H1 (cell line): ENCODE data around the gene ALX1. TPM values are rescaled to one million over a fixed set of nuclear protein-coding genes. Genes with fewer than 3 reads are reported as not detected.

ENCODE experiments used
- CTCF ChIA-PET: fragments of 300-600 bp; sonication (Branson Sonifier 250); formaldehyde crosslinking; loops from one replicate; lab custom pipeline; 2021; ENCODE audit not compliant: partially characterized antibody; lab: Charles Lee
- POLR2A ChIA-PET: fragments of 300-600 bp; sonication (Branson Sonifier 250); formaldehyde crosslinking; loops from one replicate; lab custom pipeline; 2021; ENCODE audit warnings: inconsistent platforms; ENCODE audit not compliant: partially characterized antibody; lab: Charles Lee
- DNase-seq, 2 experiments: peaks; one replicate each; pipeline versions ENCODE4 v3.0.0 to v3.0.0-alpha.2; 2010 to 2022; ENCODE audit warnings: low spot score in 2 of 2, low read depth in 1 of 2, mixed read lengths in 1 of 2
- FAIRE-seq: peaks from 2 replicates; lab custom pipeline; 2011; peaks lifted over from hg19 to GRCh38; lab: Jason Lieb, UNC
- H2AFZ ChIP-seq: 2 replicates; pipeline ENCODE4 v1.8.1; 2012; ENCODE audit warnings: low read length, inconsistent platforms
- H2AK5ac ChIP-seq: 2 replicates; pipeline ENCODE4 v1.6.1; 2013; ENCODE audit warnings: low read depth, low read length
- H2BK120ac ChIP-seq: replicated peaks from 2 replicates; pipeline ENCODE3; 2013; ENCODE audit warnings: low read depth, low read length, inconsistent platforms
- H2BK12ac ChIP-seq: 2 replicates; pipeline ENCODE4 v1.6.1; 2013; ENCODE audit warnings: low read depth, low read length
- H2BK15ac ChIP-seq: 2 replicates; pipeline ENCODE4 v1.6.1; 2013; ENCODE audit warnings: low read length
- H2BK20ac ChIP-seq: 2 replicates; pipeline ENCODE4 v1.6.1; 2013; ENCODE audit warnings: low read length
- H2BK5ac ChIP-seq: 2 replicates; pipeline ENCODE4 v1.6.1; 2013; ENCODE audit warnings: low read depth, low read length
- H3K14ac ChIP-seq: 2 replicates; pipeline ENCODE4 v1.6.1; 2013; ENCODE audit warnings: inconsistent platforms; ENCODE audit not compliant: insufficient read length
- H3K18ac ChIP-seq: 2 replicates; pipeline ENCODE4 v1.6.1; 2013; ENCODE audit warnings: low read length; ENCODE audit errors: extremely low read depth
- H3K23ac ChIP-seq: 2 replicates; pipeline ENCODE4 v1.6.1; 2013; ENCODE audit warnings: inconsistent platforms; ENCODE audit not compliant: insufficient read length
- H3K23me2 ChIP-seq: 2 replicates; pipeline ENCODE4 v1.6.1; 2013; ENCODE audit warnings: low read depth, low read length
- H3K27ac ChIP-seq: 2 replicates; pipeline ENCODE4 v1.6.1; 2011; ENCODE audit warnings: low read depth, low read length, inconsistent platforms
- H3K27me3 ChIP-seq, 4 experiments: replicated peaks in 1 of 4; 1 replicate in 1 of 4; 2 replicates in 3 of 4; pipeline versions ENCODE4 v1.6.1 to v1.8.1; 2011 to 2013; ENCODE audit warnings: low read length in 3 of 4, mild to moderate bottlenecking in 3 of 4, inconsistent platforms in 2 of 4, mixed read lengths in 2 of 4, moderate library complexity in 1 of 4; ENCODE audit not compliant: control insufficient read depth in 3 of 4, insufficient read depth in 3 of 4; ENCODE audit errors: extremely low read depth in 1 of 4
- H3K36me3 ChIP-seq, 4 experiments: 2 replicates each; pipeline versions ENCODE4 v1.6.1 to v1.8.1; 2011 to 2013; ENCODE audit warnings: mild to moderate bottlenecking in 4 of 4, low read length in 3 of 4, moderate library complexity in 2 of 4, control low read depth in 1 of 4, inconsistent platforms in 1 of 4; ENCODE audit not compliant: insufficient read depth in 4 of 4, control insufficient read depth in 2 of 4
- H3K4ac ChIP-seq: replicated peaks from 2 replicates; pipeline ENCODE3; 2013; ENCODE audit warnings: low read length, low read depth, mixed read lengths, inconsistent platforms; ENCODE audit not compliant: insufficient read length
- H3K4me1 ChIP-seq, 4 experiments: replicated peaks in 1 of 4; 1 replicate in 1 of 4; 2 replicates in 3 of 4; pipeline versions ENCODE4 v1.6.1 to v1.8.1; 2011 to 2013; ENCODE audit warnings: low read length in 3 of 4, inconsistent platforms in 2 of 4, mixed read lengths in 1 of 4; ENCODE audit not compliant: insufficient read depth in 4 of 4, control insufficient read depth in 3 of 4
- H3K4me2 ChIP-seq, 2 experiments: 2 replicates each; pipeline versions ENCODE4 v1.6.1 to v1.8.1; 2011 to 2013; ENCODE audit warnings: low read depth in 2 of 2, low read length in 2 of 2, control low read depth in 1 of 2, inconsistent platforms in 1 of 2, mild to moderate bottlenecking in 1 of 2; ENCODE audit not compliant: insufficient read depth in 1 of 2
- H3K4me3 ChIP-seq, 4 experiments: fragments of 200-600, 300-600 bp in 1 of 4; sonication (generic), shearing (Covaris generic), sonication (Bioruptor Twin) in 1 of 4; 2 replicates each; pipeline versions ENCODE4 v1.5.1 to v1.8.1; 2011 to 2016; ENCODE audit warnings: low read length in 4 of 4, low read depth in 3 of 4, control low read depth in 2 of 4, inconsistent platforms in 2 of 4, mild to moderate bottlenecking in 2 of 4, mixed read lengths in 1 of 4, moderate library complexity in 1 of 4; ENCODE audit not compliant: insufficient read depth in 2 of 4; ENCODE audit errors: extremely low read depth in 1 of 4
- H3K56ac ChIP-seq: replicated peaks from 2 replicates; pipeline ENCODE3; 2013; ENCODE audit warnings: low read depth, mild to moderate bottlenecking, mixed read lengths, low read length, inconsistent platforms; ENCODE audit not compliant: insufficient read length
- H3K79me1 ChIP-seq: 2 replicates; pipeline ENCODE4 v1.6.1; 2013; ENCODE audit warnings: low read depth, low read length, control low read depth
- H3K79me2 ChIP-seq, 2 experiments: 2 replicates each; pipeline versions ENCODE4 v1.6.1 to v1.8.1; 2012 to 2013; ENCODE audit warnings: low read length in 2 of 2, mild to moderate bottlenecking in 2 of 2, inconsistent platforms in 1 of 2; ENCODE audit not compliant: insufficient read depth in 2 of 2, control insufficient read depth in 1 of 2
- H3K9ac ChIP-seq, 4 experiments: replicated peaks in 1 of 4; 1 replicate in 1 of 4; 2 replicates in 3 of 4; pipeline versions ENCODE4 v1.6.1 to v1.8.1; 2011 to 2013; ENCODE audit warnings: low read depth in 3 of 4, low read length in 3 of 4, control low read depth in 2 of 4, mild to moderate bottlenecking in 2 of 4, moderate library complexity in 2 of 4, inconsistent platforms in 1 of 4; ENCODE audit errors: extremely low read depth in 1 of 4
- H3K9me3 ChIP-seq, 2 experiments: 2 replicates each; pipeline versions ENCODE4 v1.6.1 to v1.8.1; 2012 to 2013; ENCODE audit warnings: mild to moderate bottlenecking in 2 of 2, moderate library complexity in 2 of 2, control low read depth in 1 of 2, inconsistent platforms in 1 of 2, low read depth in 1 of 2, low read length in 1 of 2, mixed read lengths in 1 of 2; ENCODE audit not compliant: insufficient read depth in 2 of 2
- H4K20me1 ChIP-seq, 2 experiments: replicated peaks in 1 of 2; 2 replicates each; pipeline versions ENCODE3 to v1.8.1; 2011 to 2013; ENCODE audit warnings: inconsistent platforms in 2 of 2, low read length in 2 of 2, mild to moderate bottlenecking in 1 of 2; ENCODE audit not compliant: insufficient read depth in 2 of 2, control insufficient read depth in 1 of 2
- H4K5ac ChIP-seq: 2 replicates; pipeline ENCODE4 v1.6.1; 2013; ENCODE audit warnings: low read length, low read depth, mixed read lengths, inconsistent platforms; ENCODE audit not compliant: insufficient read length
- H4K8ac ChIP-seq: 2 replicates; pipeline ENCODE4 v1.8.0; 2013; ENCODE audit warnings: mild to moderate bottlenecking, moderate library complexity, low read length, inconsistent platforms; ENCODE audit not compliant: insufficient read depth; ENCODE audit errors: extremely low read depth
- H4K91ac ChIP-seq: replicated peaks from 2 replicates; pipeline ENCODE3; 2013; ENCODE audit warnings: low read length, mixed read lengths, inconsistent platforms; ENCODE audit not compliant: insufficient read length
- CHD2 ChIP-seq: IDR thresholded peaks from 2 replicates; pipeline ENCODE4 v1.6.1; 2012; ENCODE audit warnings: low read length, improper control_type of control experiment
- POU5F1 ChIP-seq: IDR thresholded peaks from 2 replicates; pipeline ENCODE4 v1.6.1; 2011; ENCODE audit warnings: low read depth, mild to moderate bottlenecking, low read length, moderate library complexity
- RFX5 ChIP-seq: IDR thresholded peaks from 2 replicates; pipeline ENCODE4 v1.6.1; 2011; ENCODE audit warnings: low read depth, low read length, improper control_type of control experiment, borderline replicate concordance
- TCF12 ChIP-seq: IDR thresholded peaks from 2 replicates; pipeline ENCODE4 v1.6.1; 2011; ENCODE audit warnings: low read depth, mild to moderate bottlenecking, low read length
- WGBS, 2 experiments: shearing (Covaris generic) in 1 of 2; methylation state at CpG; one replicate each; pipeline versions ENCODE4 v1.1.6 to v1.1.7; 2013 to 2015; ENCODE audit warnings: low lambda C conversion rate in 2 of 2, mixed read lengths in 2 of 2, inconsistent platforms in 1 of 2, low coverage in 1 of 2, missing lambda C conversion rate in 1 of 2; ENCODE audit not compliant: insufficient replicate concordance in 2 of 2, insufficient coverage in 1 of 2, insufficient read length in 1 of 2; ENCODE audit errors: extremely low coverage in 1 of 2, missing lambda C conversion rate in 1 of 2; 5-methylcytosine and 5-hydroxymethylcytosine counted together
- polyA plus RNA-seq, 7 experiments: library from polyadenylated mRNA; depleted of rRNA in 3 of 7; stranded (reverse) in 5 of 7; unstranded in 2 of 7; fragments of >200 nt in 5 of 7; fragments of 200-250 nt in 2 of 7; gene quantifications; 1 replicate in 5 of 7; 2 replicates in 1 of 7; 4 replicates in 1 of 7; pipeline versions ENCODE4 v1.2.1 to v1.2.3, GENCODE V29; 2011 to 2013; ENCODE audit warnings: missing spikeins in 2 of 7, mixed read lengths in 2 of 7
- total RNA-seq: library from RNA; stranded (reverse); fragmentation: NEBNext Ultra II Directional; extraction: Animal tissue kit (Norgen Biotek cat#: 25700); gene quantifications from 2 replicates; pipeline ENCODE4 v1.2.1, GENCODE V29; 2021

Gene ALX1
- total and polyA plus RNA-seq, 2 of the 8 experiments (the other 6 are each of a cell fraction or from before 2014, with no cell fraction given), result 0.41 to 0.73 TPM

- H3K23me2 ChIP-seq, result no peaks in the 10 kb centered on the region
- no peak overlapping the region for H3K4ac ChIP-seq
- no peak overlapping the region for H2AK5ac ChIP-seq
- H2BK120ac ChIP-seq, result no peak overlapping the region
- H2BK20ac ChIP-seq, result no peak overlapping the region
- H3K27me3 ChIP-seq, result no peaks in the 10 kb centered on the region
- no peak overlapping the region for H2BK15ac ChIP-seq
- H3K27ac ChIP-seq, result no peak overlapping the region
- H4K20me1 ChIP-seq, result no peaks in the 10 kb centered on the region
- H2AFZ ChIP-seq, result no peak overlapping the region
- POLR2A ChIA-PET, result interaction anchor here (0.6 kb wide), 1 partner anchor 348 kb away, joined by 3 read pairs; no protein-coding TSS in a partner anchor
- no peak overlapping the region for H3K9ac ChIP-seq
- H3K9me3 ChIP-seq, result no peaks in the 10 kb centered on the region
- H3K14ac ChIP-seq, result no peak overlapping the region
- no peak overlapping the region for H3K4me2 ChIP-seq
- CTCF ChIA-PET, result interaction anchor here (0.5 to 2.0 kb wide), 4 partner anchors 9 to 50 kb away, joined by 3 to 7 read pairs (median 3); no protein-coding TSS in a partner anchor
- FAIRE-seq (no peak), DNase-seq (no peak)
- no peak overlapping the region for H4K5ac ChIP-seq
- H3K56ac ChIP-seq, result no peak overlapping the region
- WGBS, 2 experiments, result 88% methylated on average over 2 of the region's 2 CpGs; no CpG with 5 or more reads in 1 of the 2 experiments
- no peak overlapping the region for H2BK5ac ChIP-seq
- no peaks in the 10 kb centered on the region for H3K79me1 ChIP-seq
- H3K18ac ChIP-seq, result no peak overlapping the region
- H3K23ac ChIP-seq, result no peak overlapping the region
- H3K36me3 ChIP-seq, result no peaks in the 10 kb centered on the region
- no peaks in the 10 kb centered on the region for H3K4me1 ChIP-seq
- no peak overlapping the region for H4K91ac ChIP-seq
- no peak overlapping the region for H2BK12ac ChIP-seq
- H3K4me3 ChIP-seq, result no peak overlapping the region
- no peak overlapping the region for H4K8ac ChIP-seq
- TF ChIP-seq RFX5, result no peak
- TF ChIP-seq POU5F1, result no peak
- TF ChIP-seq CHD2, result no peak
- no peak for TF ChIP-seq TCF12
- no peaks in the 10 kb centered on the region for H3K79me2 ChIP-seq
These were observed 19.6 kb upstream of the ALX1 start for GRCh38 chr12:85260447-85260846.
